Stimulated activated memory B cell treated with anti-CD40 and anti-IgM and Interleukin-4, amounts not matched to agents 10 μg/mL and 1 μg/mL and 100 μg/mL, for 72 hours (primary cell): ENCODE results near the gene MBNL2.

Experiments used
- ATAC-seq: fragments of 150-1000 bp; cut with Tn5 transposase; 2 replicates; pipeline ENCODE4 v1.10.0; 2021
- H3K27ac Mint-ChIP-seq: one replicate; pipeline ENCODE4 v1.8.0; 2022; ENCODE audit warnings: mild to moderate bottlenecking, mixed read lengths
- H3K27me3 Mint-ChIP-seq: one replicate; pipeline ENCODE4 v1.8.0; 2022; ENCODE audit warnings: mixed read lengths
- H3K36me3 Mint-ChIP-seq: one replicate; pipeline ENCODE4 v1.8.0; 2022; ENCODE audit warnings: mixed read lengths
- H3K4me1 Mint-ChIP-seq: one replicate; pipeline ENCODE4 v1.8.0; 2022; ENCODE audit warnings: mixed read lengths
- H3K4me3 Mint-ChIP-seq: one replicate; pipeline ENCODE4 v1.8.0; 2022; ENCODE audit warnings: mild to moderate bottlenecking, moderate library complexity, mixed read lengths
- H3K9me3 Mint-ChIP-seq: one replicate; pipeline ENCODE4 v1.8.0; 2022; ENCODE audit warnings: mixed read lengths

Gene MBNL2

GRCh38 chr13:97395447-97396136 is 173.5 kb downstream of the MBNL2 start:
- H3K9me3 Mint-ChIP-seq: no peaks in the 10 kb centered on the region
- no peak overlapping the region for H3K27ac Mint-ChIP-seq

DNA sequence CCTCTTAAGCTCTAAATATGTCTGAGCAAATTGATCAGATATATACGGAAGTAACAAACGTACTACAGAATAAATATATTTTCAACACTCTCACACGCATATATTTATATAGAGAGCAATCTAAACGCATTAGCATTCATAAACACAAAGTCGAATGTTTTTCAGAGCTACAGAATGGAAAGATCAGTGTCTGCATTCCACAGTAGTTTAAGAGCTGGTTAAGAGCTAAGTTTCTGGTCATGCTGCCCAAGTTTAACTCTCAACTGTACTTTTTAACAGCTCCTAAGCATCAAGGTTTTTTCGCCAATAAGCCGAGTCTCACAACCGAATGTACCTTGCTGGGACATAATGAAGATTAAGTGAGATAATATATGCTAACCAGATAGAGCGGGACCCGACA is 175.1 kb downstream of the MBNL2 start:
- Mint-ChIP-seq H3K4me3 (no peak overlapping the region), H3K36me3 (no peaks in the 10 kb centered on the region)

More at GRCh38 chr13:97395447-97396136, 173.5 kb downstream of the MBNL2 start:
- no peak overlapping the region for H3K4me3 Mint-ChIP-seq
- ATAC-seq: no peak
- no peaks in the 10 kb centered on the region for H3K36me3 Mint-ChIP-seq
- H3K4me1 Mint-ChIP-seq: no peaks in the 10 kb centered on the region
- no peaks in the 10 kb centered on the region for H3K27me3 Mint-ChIP-seq

GRCh38 chr13:97401421-97401820 is 179.3 kb downstream of the MBNL2 start:
- Mint-ChIP-seq H3K27me3 (peaks cover 9% of the 10 kb centered on the region), H3K9me3 (peaks cover 7% of the 10 kb centered on the region), H3K4me1 (no peaks in the 10 kb centered on the region), H3K36me3 (peaks cover 4% of the 10 kb centered on the region), H3K27ac (no peak overlapping the region), H3K4me3 (no peak overlapping the region)
- ATAC-seq: no peak

More for the DNA sequence above, 175.1 kb downstream of the MBNL2 start:
- no peaks in the 10 kb centered on the region for H3K4me1 Mint-ChIP-seq
- H3K27ac Mint-ChIP-seq: no peak overlapping the region
- peaks cover 4% of the 10 kb centered on the region for H3K9me3 Mint-ChIP-seq
- no peak for ATAC-seq
- no peaks in the 10 kb centered on the region for H3K27me3 Mint-ChIP-seq

- Mint-ChIP-seq H3K9me3 (peaks cover 10% of the 10 kb centered on the region), H3K27me3 (peaks cover 13% of the 10 kb centered on the region), H3K27ac (no peak overlapping the region), H3K4me3 (no peak overlapping the region), H3K36me3 (peaks cover 4% of the 10 kb centered on the region), H3K4me1 (no peaks in the 10 kb centered on the region)
- ATAC-seq: no peak
Observed at GRCh38 chr13:97403893-97404750, 182.0 kb downstream of the MBNL2 start.

GRCh38 chr13:97407540-97407939 is 185.4 kb downstream of the MBNL2 start:
- Mint-ChIP-seq H3K9me3 (peaks cover 6% of the 10 kb centered on the region), H3K36me3 (peaks cover 4% of the 10 kb centered on the region), H3K4me3 (no peak overlapping the region), H3K27ac (no peak overlapping the region), H3K4me1 (no peaks in the 10 kb centered on the region), H3K27me3 (peaks cover 13% of the 10 kb centered on the region)
- ATAC-seq: no peak

- Mint-ChIP-seq H3K9me3 (peaks cover 6% of the 10 kb centered on the region), H3K27ac (no peak overlapping the region), H3K27me3 (peaks cover 14% of the 10 kb centered on the region), H3K4me3 (no peak overlapping the region), H3K36me3 (peaks cover 4% of the 10 kb centered on the region), H3K4me1 (no peaks in the 10 kb centered on the region)
- ATAC-seq: no peak
Observed at GRCh38 chr13:97408938-97409337, 186.8 kb downstream of the MBNL2 start.

DNA sequence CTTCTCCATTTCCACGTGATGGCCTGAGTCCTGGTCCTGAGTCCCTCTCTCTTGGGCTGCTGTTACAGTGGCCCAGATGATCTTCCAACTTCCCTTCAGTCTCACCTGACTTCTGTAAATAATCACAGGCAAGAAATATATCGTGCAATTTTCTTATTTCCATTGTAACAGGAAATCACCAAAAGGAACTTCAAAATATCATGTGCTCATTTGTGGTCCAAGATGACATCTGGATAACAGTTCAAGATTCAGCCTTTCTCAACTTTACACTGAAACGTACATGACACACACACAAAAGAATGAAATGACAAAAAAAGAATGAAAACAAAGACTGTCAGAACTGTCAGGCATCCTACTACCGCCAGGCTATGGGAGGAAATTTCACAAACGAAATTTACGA is 189.9 kb downstream of the MBNL2 start:
- H3K27ac Mint-ChIP-seq: no peak overlapping the region
- no peaks in the 10 kb centered on the region for H3K36me3 Mint-ChIP-seq
- peaks cover 8% of the 10 kb centered on the region for H3K27me3 Mint-ChIP-seq
- H3K4me3 Mint-ChIP-seq: no peak overlapping the region
- H3K4me1 Mint-ChIP-seq: no peaks in the 10 kb centered on the region
- ATAC-seq: no peak
- H3K9me3 Mint-ChIP-seq: no peaks in the 10 kb centered on the region

DNA sequence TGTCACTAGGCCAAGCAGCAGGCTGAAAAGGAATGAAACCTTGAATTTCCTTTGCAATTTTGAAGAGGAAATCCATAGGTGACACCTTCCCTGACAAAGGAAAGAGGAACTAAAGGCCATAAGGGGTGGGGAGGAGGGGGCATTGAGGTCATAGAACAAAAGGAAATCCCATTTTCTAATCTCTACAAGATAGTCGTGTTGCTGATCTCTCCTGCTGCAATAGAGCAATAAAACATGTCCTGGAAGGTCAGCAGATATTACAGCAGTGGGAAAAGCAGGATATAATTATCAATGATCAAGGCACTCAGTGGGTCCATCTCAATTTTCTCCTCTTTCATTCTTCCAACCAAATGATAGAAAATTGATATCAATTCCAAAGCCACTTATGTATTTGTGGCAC is 191.6 kb downstream of the MBNL2 start:
- Mint-ChIP-seq H3K4me3 (no peak overlapping the region), H3K36me3 (no peaks in the 10 kb centered on the region), H3K4me1 (no peaks in the 10 kb centered on the region), H3K9me3 (no peaks in the 10 kb centered on the region), H3K27ac (no peak overlapping the region), H3K27me3 (peaks cover 8% of the 10 kb centered on the region)
- no peak for ATAC-seq

DNA sequence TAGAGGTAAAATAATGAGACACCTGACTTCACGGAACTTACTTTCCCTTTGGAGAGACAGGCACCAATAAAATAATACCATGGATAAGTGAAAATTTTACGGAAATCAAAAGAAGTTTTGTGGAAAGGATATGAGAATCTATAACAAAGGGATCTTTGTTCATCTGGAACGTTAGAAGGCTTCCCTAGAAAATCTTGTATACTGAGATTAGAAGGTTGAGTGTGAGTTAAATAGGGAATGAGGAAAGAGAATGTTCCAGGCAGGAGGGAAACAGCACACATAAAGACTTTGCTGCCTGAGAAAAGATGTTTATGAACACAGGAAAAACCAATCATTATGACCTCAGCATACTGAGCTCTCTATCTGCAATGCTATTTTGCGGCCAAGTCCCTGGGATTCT is 192.3 kb downstream of the MBNL2 start:
- H3K4me1 Mint-ChIP-seq: no peaks in the 10 kb centered on the region
- H3K27ac Mint-ChIP-seq: no peak overlapping the region
- no peaks in the 10 kb centered on the region for H3K9me3 Mint-ChIP-seq
- peaks cover 8% of the 10 kb centered on the region for H3K27me3 Mint-ChIP-seq
- H3K36me3 Mint-ChIP-seq: no peaks in the 10 kb centered on the region
- ATAC-seq: no peak
- H3K4me3 Mint-ChIP-seq: no peak overlapping the region

- no peaks in the 10 kb centered on the region for H3K9me3 Mint-ChIP-seq
- H3K4me3 Mint-ChIP-seq: no peak overlapping the region
- no peak overlapping the region for H3K27ac Mint-ChIP-seq
- H3K4me1 Mint-ChIP-seq: peaks cover 5% of the 10 kb centered on the region
- peaks cover 8% of the 10 kb centered on the region for H3K27me3 Mint-ChIP-seq
- no peaks in the 10 kb centered on the region for H3K36me3 Mint-ChIP-seq
- no peak for ATAC-seq
Observed at GRCh38 chr13:97417698-97418097, 195.6 kb downstream of the MBNL2 start.

DNA sequence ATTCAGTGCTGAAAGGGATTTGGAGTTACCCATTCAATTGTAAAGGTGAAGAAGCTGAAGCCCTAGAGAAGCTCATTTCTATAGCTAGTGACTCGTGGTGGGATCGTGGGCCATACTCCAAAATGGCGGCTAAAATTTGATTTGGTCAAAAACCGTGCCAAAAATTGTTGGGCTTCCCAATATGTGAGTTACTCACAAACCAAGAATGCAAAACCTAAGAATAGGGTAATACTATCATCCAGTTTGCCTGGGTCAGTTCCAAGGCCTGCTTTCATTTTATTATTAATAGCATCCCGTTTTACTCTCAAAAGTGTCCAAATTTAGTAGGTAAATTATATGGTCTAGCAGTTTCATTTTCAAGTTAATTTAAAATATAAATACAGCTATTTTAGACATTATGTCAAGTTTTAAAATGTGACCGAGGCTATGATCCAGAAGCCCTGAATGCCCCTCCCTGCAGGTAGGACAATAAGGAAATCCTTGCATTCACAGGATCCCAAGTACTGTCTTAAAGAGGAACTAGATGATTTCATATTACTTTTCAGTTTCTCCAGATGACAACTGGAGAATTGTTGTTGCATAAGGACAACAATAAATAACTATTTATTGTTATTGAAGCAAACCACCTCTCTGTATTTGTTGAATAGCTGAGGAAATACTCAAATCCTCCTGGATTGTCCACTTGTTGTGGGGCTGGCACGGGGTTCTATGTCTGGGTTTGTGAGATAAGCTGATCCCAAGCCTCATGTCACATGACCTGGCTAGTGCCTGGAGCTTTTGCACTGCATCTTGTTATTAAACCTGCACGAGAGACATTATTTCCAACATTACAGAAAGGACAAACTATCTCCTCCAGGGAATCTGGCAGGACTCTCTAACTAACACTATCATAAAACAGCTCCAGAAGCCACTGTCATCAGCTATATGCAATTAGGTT is 200.3 kb downstream of the MBNL2 start:
- Mint-ChIP-seq H3K4me1 (peaks cover 5% of the 10 kb centered on the region), H3K9me3 (no peaks in the 10 kb centered on the region), H3K27ac (no peak overlapping the region), H3K36me3 (no peaks in the 10 kb centered on the region), H3K27me3 (no peaks in the 10 kb centered on the region), H3K4me3 (no peak overlapping the region)
- ATAC-seq: no peak

- Mint-ChIP-seq H3K36me3 (no peaks in the 10 kb centered on the region), H3K9me3 (no peaks in the 10 kb centered on the region), H3K4me1 (peaks cover 5% of the 10 kb centered on the region), H3K27me3 (no peaks in the 10 kb centered on the region), H3K27ac (no peak overlapping the region), H3K4me3 (no peak overlapping the region)
- ATAC-seq: no peak
Observed at GRCh38 chr13:97423300-97424045, 201.3 kb downstream of the MBNL2 start.

DNA sequence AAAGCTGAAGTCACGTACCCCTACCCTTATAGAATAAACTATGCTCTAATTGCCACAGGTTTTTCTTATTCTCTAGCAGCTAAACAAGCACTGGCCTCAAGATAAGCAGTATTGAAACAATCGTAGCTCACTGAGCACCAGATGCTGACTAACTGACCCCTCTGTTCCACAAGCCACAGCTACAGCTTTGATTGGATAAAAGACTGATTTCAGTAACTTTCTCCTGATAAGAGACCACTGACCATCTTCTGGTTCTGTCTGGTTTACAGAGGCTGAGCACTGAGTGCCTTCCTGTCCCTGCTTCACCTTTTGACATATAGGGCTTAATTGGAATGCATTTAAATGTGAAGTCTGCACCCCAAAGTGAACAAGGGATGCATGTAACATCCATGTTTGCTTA is 203.5 kb downstream of the MBNL2 start:
- peaks cover 5% of the 10 kb centered on the region for H3K4me1 Mint-ChIP-seq
- H3K36me3 Mint-ChIP-seq: no peaks in the 10 kb centered on the region
- H3K9me3 Mint-ChIP-seq: no peaks in the 10 kb centered on the region
- ATAC-seq: no peak
- no peak overlapping the region for H3K27ac Mint-ChIP-seq
- H3K4me3 Mint-ChIP-seq: no peak overlapping the region
- H3K27me3 Mint-ChIP-seq: no peaks in the 10 kb centered on the region

GRCh38 chr13:97426695-97427094 is 204.6 kb downstream of the MBNL2 start:
- ATAC-seq: no peak
- Mint-ChIP-seq H3K4me3 (no peak overlapping the region), H3K4me1 (peaks cover under 1% of the 10 kb centered on the region), H3K36me3 (no peaks in the 10 kb centered on the region), H3K9me3 (no peaks in the 10 kb centered on the region), H3K27ac (no peak overlapping the region), H3K27me3 (no peaks in the 10 kb centered on the region)
